ENCODE measurements around the gene STUB1. TPM values are rescaled to one million over a fixed set of nuclear protein-coding genes. Genes with fewer than 3 reads are reported as not detected.

STUB1 gene
- total and polyA plus RNA-seq, 10 of the 15 experiments (the other 5 are each of a cell fraction or from before 2014, with no cell fraction given) = 4.2 to 136 (median 67.1) TPM

DNA sequence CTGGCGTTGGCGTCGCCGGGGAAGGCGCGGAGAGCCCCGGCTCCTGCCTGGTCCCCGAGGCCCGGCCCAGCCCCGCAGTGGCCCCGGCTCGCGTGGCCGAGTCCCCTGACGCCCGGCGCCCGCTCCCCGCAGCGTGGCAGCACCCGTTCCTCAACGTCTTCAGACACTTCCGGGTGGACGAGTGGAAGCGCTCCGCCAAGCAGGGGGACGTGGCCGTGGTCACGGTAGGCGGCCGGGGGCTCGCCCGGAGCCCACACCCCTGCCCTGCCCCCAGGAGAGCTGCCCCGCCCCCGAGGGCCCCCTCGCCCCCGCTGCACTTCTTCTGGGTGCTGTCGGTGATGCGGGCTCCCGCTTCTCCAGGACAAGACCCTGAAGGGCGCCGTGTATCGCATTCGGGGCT, 30.6 kb upstream of the STUB1 start:
- no peak for FAIRE-seq
- DNase-seq (ENCODE audit: low read depth, low spot score) = no peak
- peak; percentile 22 for ATAC-seq
- CTCF ChIA-PET = interaction anchor here (2.4 to 3.1 kb wide), 2 partner anchors 13 to 18 kb away, joined by 11 read pairs; partner anchors contain the start of genes METTL26 and RHOT2
- BruUV-seq (replicated peaks) = no TSS peak
- 3% methylated on average over 19 of the region's 44 CpGs for WGBS (ENCODE audit: insufficient coverage, insufficient replicate concordance, low lambda C conversion rate, missing lambda C conversion rate)
- H3K9ac ChIP-seq (ENCODE audit: control insufficient read depth, insufficient read depth, low read length) = peak overlapping the region; percentile 92
- H3K4me1 ChIP-seq (ENCODE audit: control insufficient read depth, insufficient read depth, low read length) = peaks cover 9% of the 10 kb centered on the region
- peaks cover 0 to 3% of the 10 kb centered on the region in 2 experiments; a peak in 2 of 4 replicates for H3K36me3 ChIP-seq (ENCODE audit: control insufficient read depth in 2 of 2, insufficient read depth in 2 of 2, low read length in 1 of 2)
- RAD21 ChIA-PET (ENCODE audit: unreplicated experiment) = interaction anchor here (3.4 kb wide), 1 partner anchor 13 kb away, joined by 13 read pairs; the partner anchor contains the start of gene METTL26
- H3K27me3 ChIP-seq (replicated peaks in 1 of 2; ENCODE audit: control insufficient read depth in 2 of 2, insufficient read depth in 2 of 2, low read length in 1 of 2) = no peaks in the 10 kb centered on the region
- intact Hi-C loops (cut with micrococcal nuclease; ENCODE audit: unreplicated experiment) = no loop called here
- no peaks in the 10 kb centered on the region for H4K20me1 ChIP-seq (ENCODE audit: control insufficient read depth, insufficient read depth)
- SMC1A ChIA-PET (ENCODE audit: uncharacterized antibody, unreplicated experiment) = no interaction called here
- peak overlapping the region; percentile 76 for H2AFZ ChIP-seq (ENCODE audit: control insufficient read depth, low read depth, low read length)
- in situ Hi-C loops (cut with MboI) = no loop called here
- H3K9me3 ChIP-seq (replicated peaks; ENCODE audit: control insufficient read depth, insufficient read depth, low read length) = no peaks in the 10 kb centered on the region
- H3K27ac ChIP-seq (ENCODE audit: control insufficient read depth, insufficient read depth) = peak overlapping the region; percentile 80
- TF ChIP-seq ESRRA (IDR thresholded peaks at IDR 0.05; ENCODE audit: low read length) (no peak), MXI1 (IDR thresholded peaks at IDR 0.05; ENCODE audit: low read depth, low read length) (no peak), MYB (IDR thresholded peaks at IDR 0.05; ENCODE audit: borderline replicate concordance, low read depth, low read length) (no peak), KDM1A (IDR thresholded peaks at IDR 0.05; ENCODE audit: borderline replicate concordance) (no peak), JUNB (IDR thresholded peaks at IDR 0.05) (no peak), HDGF (IDR thresholded peaks at IDR 0.05) (no peak), MTA2 (IDR thresholded peaks at IDR 0.05; ENCODE audit: low read depth) (no peak), MTA3 (IDR thresholded peaks at IDR 0.05; ENCODE audit: borderline replicate concordance, low read length) (no peak), CHD2 (IDR thresholded peaks at IDR 0.05; ENCODE audit: borderline replicate concordance, low read depth, low read length) (no peak), HDAC6 (IDR thresholded peaks at IDR 0.05; ENCODE audit: unreplicated experiment) (no peak), RUNX3 (IDR thresholded peaks at IDR 0.05; ENCODE audit: low read length) (no peak)
- TF ChIP-seq, protein P1, sequence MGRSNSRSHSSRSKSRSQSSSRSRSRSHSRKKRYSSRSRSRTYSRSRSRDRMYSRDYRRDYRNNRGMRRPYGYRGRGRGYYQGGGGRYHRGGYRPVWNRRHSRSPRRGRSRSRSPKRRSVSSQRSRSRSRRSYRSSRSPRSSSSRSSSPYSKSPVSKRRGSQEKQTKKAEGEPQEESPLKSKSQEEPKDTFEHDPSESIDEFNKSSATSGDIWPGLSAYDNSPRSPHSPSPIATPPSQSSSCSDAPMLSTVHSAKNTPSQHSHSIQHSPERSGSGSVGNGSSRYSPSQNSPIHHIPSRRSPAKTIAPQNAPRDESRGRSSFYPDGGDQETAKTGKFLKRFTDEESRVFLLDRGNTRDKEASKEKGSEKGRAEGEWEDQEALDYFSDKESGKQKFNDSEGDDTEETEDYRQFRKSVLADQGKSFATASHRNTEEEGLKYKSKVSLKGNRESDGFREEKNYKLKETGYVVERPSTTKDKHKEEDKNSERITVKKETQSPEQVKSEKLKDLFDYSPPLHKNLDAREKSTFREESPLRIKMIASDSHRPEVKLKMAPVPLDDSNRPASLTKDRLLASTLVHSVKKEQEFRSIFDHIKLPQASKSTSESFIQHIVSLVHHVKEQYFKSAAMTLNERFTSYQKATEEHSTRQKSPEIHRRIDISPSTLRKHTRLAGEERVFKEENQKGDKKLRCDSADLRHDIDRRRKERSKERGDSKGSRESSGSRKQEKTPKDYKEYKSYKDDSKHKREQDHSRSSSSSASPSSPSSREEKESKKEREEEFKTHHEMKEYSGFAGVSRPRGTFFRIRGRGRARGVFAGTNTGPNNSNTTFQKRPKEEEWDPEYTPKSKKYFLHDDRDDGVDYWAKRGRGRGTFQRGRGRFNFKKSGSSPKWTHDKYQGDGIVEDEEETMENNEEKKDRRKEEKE (IDR thresholded peaks at IDR 0.05) = no peak
- TF ChIP-seq, protein P2, sequence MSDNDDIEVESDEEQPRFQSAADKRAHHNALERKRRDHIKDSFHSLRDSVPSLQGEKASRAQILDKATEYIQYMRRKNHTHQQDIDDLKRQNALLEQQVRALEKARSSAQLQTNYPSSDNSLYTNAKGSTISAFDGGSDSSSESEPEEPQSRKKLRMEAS (IDR thresholded peaks at IDR 0.05; ENCODE audit: low read depth, low read length) = no peak
- H3K4me2 ChIP-seq (ENCODE audit: control insufficient read depth, insufficient read depth) = peak overlapping the region; percentile 92
- H3K4me3 ChIP-seq = peak overlapping the region; percentile 70
- POLR2A ChIA-PET = interaction anchor here (1.0 to 1.2 kb wide), 2 partner anchors 13 to 19 kb away, joined by 3 to 4 read pairs; partner anchors contain the start of genes METTL26 and RHOT2
- H3K79me2 ChIP-seq (ENCODE audit: control insufficient read depth, insufficient read depth, low read length) = peaks cover 19% of the 10 kb centered on the region
